ENCODE measurements around the gene PPM1E. TPM values are rescaled to one million over a fixed set of nuclear protein-coding genes. Genes with fewer than 3 reads are reported as not detected.
A peak's percentile ranks its signal among the peaks of the same experiment; 100 is the strongest.

Gene PPM1E
- under 1 TPM in 2 of 4 donors, not detected in 2; 0.08 to 0.11 TPM for total RNA-seq

DNA sequence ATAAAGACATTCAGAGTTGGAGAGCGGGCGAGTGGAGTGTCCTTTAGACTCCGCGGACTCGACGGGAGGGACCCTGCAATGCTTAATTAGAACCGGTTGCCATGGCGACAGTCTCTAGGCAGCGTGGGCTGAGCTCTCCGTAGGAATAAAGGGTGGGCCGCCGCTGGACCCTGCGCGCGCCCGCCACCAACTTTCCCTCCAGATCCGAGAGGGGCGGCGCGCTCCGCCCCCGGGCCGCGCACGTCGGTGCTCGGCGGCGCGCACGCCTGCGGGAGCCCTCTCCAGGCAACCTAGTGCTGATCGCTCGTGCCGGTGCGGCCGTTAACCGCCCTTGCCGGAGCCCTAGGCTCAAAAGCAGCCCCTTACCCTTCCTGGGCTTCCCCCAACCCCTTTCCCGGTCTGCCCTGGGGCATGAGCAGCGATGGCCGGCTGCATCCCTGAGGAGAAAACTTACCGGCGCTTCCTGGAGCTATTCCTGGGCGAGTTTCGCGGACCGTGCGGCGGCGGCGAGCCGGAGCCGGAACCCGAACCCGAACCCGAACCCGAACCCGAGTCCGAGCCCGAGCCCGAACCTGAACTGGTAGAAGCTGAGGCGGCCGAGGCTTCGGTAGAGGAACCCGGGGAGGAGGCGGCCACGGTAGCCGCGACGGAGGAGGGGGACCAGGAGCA, at the start of gene PPM1E:
Gene PPM1E (plus strand): TSS at position 278 of the 669 bp plus-strand sequence.
- no peak for DNase-seq (ENCODE audit: low spot score in 2 of 2)
- WGBS, result 3% methylated on average over 52 of the region's 71 CpGs
- TF ChIP-seq POLR2A (IDR thresholded peaks at IDR 0.05) (no peak), POLR2AphosphoS5 (IDR thresholded peaks at IDR 0.05) (no peak), EP300 (IDR thresholded peaks at IDR 0.05) (no peak)
- TF ChIP-seq, protein P1, sequence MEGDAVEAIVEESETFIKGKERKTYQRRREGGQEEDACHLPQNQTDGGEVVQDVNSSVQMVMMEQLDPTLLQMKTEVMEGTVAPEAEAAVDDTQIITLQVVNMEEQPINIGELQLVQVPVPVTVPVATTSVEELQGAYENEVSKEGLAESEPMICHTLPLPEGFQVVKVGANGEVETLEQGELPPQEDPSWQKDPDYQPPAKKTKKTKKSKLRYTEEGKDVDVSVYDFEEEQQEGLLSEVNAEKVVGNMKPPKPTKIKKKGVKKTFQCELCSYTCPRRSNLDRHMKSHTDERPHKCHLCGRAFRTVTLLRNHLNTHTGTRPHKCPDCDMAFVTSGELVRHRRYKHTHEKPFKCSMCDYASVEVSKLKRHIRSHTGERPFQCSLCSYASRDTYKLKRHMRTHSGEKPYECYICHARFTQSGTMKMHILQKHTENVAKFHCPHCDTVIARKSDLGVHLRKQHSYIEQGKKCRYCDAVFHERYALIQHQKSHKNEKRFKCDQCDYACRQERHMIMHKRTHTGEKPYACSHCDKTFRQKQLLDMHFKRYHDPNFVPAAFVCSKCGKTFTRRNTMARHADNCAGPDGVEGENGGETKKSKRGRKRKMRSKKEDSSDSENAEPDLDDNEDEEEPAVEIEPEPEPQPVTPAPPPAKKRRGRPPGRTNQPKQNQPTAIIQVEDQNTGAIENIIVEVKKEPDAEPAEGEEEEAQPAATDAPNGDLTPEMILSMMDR (IDR thresholded peaks at IDR 0.05), result no peak
- Histone ChIP-seq H3K27me3 (peaks cover 42% of the 10 kb centered on the region), H3K9me3 (no peaks in the 10 kb centered on the region), H3K27ac (no peak within 1 kb of the TSS), H3K36me3 (no peaks in the 10 kb centered on the region), H3K4me1 (peaks cover 18% of the 10 kb centered on the region), H3K4me3 (peak within 1 kb of the TSS; percentile 62)

DNA sequence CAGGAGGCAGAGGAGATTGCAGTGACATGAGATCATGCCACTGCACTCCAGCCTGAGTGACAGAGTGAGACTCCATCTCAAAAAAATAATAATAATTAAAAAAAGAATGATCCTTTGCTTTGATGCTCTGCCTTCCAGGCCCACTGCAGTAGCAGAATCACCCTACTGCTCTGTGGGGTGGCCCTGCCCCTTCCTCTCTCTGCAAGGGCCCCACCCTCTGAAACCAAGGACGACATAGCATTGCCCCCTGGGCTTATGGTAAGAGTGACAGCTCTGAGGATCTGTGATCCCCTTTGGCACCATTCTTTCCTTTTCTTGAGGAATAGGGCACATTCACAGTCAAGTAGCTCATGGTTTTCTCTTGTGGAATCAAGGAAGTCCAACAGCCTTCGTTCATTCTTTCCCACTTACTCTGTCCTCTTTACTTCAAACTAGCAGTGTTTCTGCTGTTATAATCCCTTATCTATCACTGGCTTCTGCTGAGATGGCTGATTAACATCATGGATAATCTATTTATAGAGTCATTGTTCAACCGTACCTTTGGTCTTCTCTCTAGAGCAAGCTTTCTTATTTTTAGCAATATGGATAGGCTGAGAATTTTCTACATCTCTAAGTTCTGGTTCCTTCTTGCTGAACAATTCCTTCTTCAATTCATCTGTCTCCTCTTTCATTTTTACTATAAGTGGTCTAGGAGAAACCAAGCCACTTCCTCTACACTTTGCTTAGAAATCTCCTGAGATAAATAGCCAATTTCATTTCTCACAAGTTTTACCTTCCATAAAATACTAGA, 49.1 kb upstream of the PPM1E start:
- no peak overlapping the region for H3K4me3 ChIP-seq
- H3K27me3 ChIP-seq, result no peaks in the 10 kb centered on the region
- H3K4me1 ChIP-seq, result no peaks in the 10 kb centered on the region
- TF ChIP-seq POLR2A (IDR thresholded peaks at IDR 0.05), result no peak
- TF ChIP-seq EP300 (IDR thresholded peaks at IDR 0.05), result no peak
- no peak for TF ChIP-seq POLR2AphosphoS5 (IDR thresholded peaks at IDR 0.05)
- TF ChIP-seq, protein P1 (IDR thresholded peaks at IDR 0.05), result no peak
- DNase-seq (ENCODE audit: low spot score in 2 of 2), result no peak
- H3K27ac ChIP-seq, result no peak overlapping the region
- peaks cover 15% of the 10 kb centered on the region for H3K36me3 ChIP-seq
- 61% methylated on average over 3 of the region's 3 CpGs for WGBS
- H3K9me3 ChIP-seq, result no peaks in the 10 kb centered on the region

GRCh38 chr17:58710948-58711552, 44.6 kb upstream of the PPM1E start:
- Histone ChIP-seq H3K27me3 (no peaks in the 10 kb centered on the region), H3K4me3 (no peak overlapping the region), H3K36me3 (peaks cover 30% of the 10 kb centered on the region), H3K27ac (no peak overlapping the region), H3K9me3 (no peaks in the 10 kb centered on the region), H3K4me1 (no peaks in the 10 kb centered on the region)
- no peak for DNase-seq (ENCODE audit: low spot score in 2 of 2)
- TF ChIP-seq POLR2A (IDR thresholded peaks at IDR 0.05) (no peak), POLR2AphosphoS5 (IDR thresholded peaks at IDR 0.05) (no peak)
- TF ChIP-seq, protein P1 (IDR thresholded peaks at IDR 0.05), result peak; percentile 40 to 54
- WGBS, result 53% methylated on average over 4 of the region's 4 CpGs

GRCh38 chr17:58722274-58722673, 33.4 kb upstream of the PPM1E start:
- Histone ChIP-seq H3K4me3 (no peak overlapping the region), H3K4me1 (no peaks in the 10 kb centered on the region), H3K36me3 (peaks cover 14% of the 10 kb centered on the region), H3K9me3 (no peaks in the 10 kb centered on the region), H3K27me3 (no peaks in the 10 kb centered on the region), H3K27ac (no peak overlapping the region)
- WGBS, result 78% methylated on average over 1 of the region's 1 CpG
- no peak for TF ChIP-seq EP300 (IDR thresholded peaks at IDR 0.05)
- TF ChIP-seq POLR2AphosphoS5 (IDR thresholded peaks at IDR 0.05), result no peak
- TF ChIP-seq POLR2A (IDR thresholded peaks at IDR 0.05), result no peak
- TF ChIP-seq, protein P1 (IDR thresholded peaks at IDR 0.05), result no peak
- DNase-seq (ENCODE audit: low spot score in 2 of 2), result no peak

GRCh38 chr17:58722696-58723095, 33.0 kb upstream of the PPM1E start:
- H3K36me3 ChIP-seq, result peaks cover 14% of the 10 kb centered on the region
- DNase-seq (ENCODE audit: low spot score in 2 of 2), result no peak
- TF ChIP-seq POLR2AphosphoS5 (IDR thresholded peaks at IDR 0.05) (no peak), POLR2A (IDR thresholded peaks at IDR 0.05) (no peak), EP300 (IDR thresholded peaks at IDR 0.05) (no peak)
- TF ChIP-seq, protein P1 (IDR thresholded peaks at IDR 0.05), result no peak
- no peak overlapping the region for H3K27ac ChIP-seq
- H3K4me1 ChIP-seq, result no peaks in the 10 kb centered on the region
- no peaks in the 10 kb centered on the region for H3K27me3 ChIP-seq
- H3K4me3 ChIP-seq, result no peak overlapping the region
- no peaks in the 10 kb centered on the region for H3K9me3 ChIP-seq
- WGBS, result 100% methylated on average over 2 of the region's 2 CpGs

Measured in suprapubic skin (tissue), 4 donors.